Putamen (tissue), 1 donor: ENCODE data around the gene THAP9.
"Not testable (repeated sequence)": the region's sequence is repeated elsewhere in the genome, so short reads cannot be mapped to it uniquely, and the experiment has no call there.

ENCODE experiments used
- DNase-seq: peaks from one replicate; pipeline ENCODE4 v3.0.0-alpha.2; 2016; ENCODE audit warnings: low spot score

The THAP9 gene

GRCh38 chr4:82900411-82901182, at the start of gene THAP9:
THAP9 (plus strand) TSS chr4:82900735; CDS start chr4:82900803, 68 bp downstream.
- DNase-seq = peak; percentile 99

- no peak for DNase-seq
Observed at GRCh38 chr4:82851318-82851717, 49.2 kb upstream of the THAP9 start.

GRCh38 chr4:82851885-82852750, 48.4 kb upstream of the THAP9 start:
- DNase-seq = no peak

- DNase-seq = no peak
Observed at GRCh38 chr4:82852751-82853285, 47.7 kb upstream of the THAP9 start.

- DNase-seq = not testable (repeated sequence)
Observed at GRCh38 chr4:82860487-82860886, 40.0 kb upstream of the THAP9 start.

GRCh38 chr4:82861529-82861928, 39.0 kb upstream of the THAP9 start:
- DNase-seq = no peak

GRCh38 chr4:82864336-82864979, 36.1 kb upstream of the THAP9 start:
- no peak for DNase-seq

- no peak for DNase-seq
Observed at GRCh38 chr4:82865592-82865991, 34.9 kb upstream of the THAP9 start.

GRCh38 chr4:82866033-82866432, 34.5 kb upstream of the THAP9 start:
- not testable (repeated sequence) for DNase-seq

- no peak for DNase-seq
Observed at GRCh38 chr4:82866706-82867385, 33.7 kb upstream of the THAP9 start.

GRCh38 chr4:82868572-82868971, 32.0 kb upstream of the THAP9 start:
- no peak for DNase-seq

- DNase-seq = no peak
Observed at GRCh38 chr4:82885410-82885809, 15.1 kb upstream of the THAP9 start.

GRCh38 chr4:82886147-82886942, 14.2 kb upstream of the THAP9 start:
- DNase-seq = no peak

- DNase-seq = no peak
Observed at GRCh38 chr4:82889287-82889686, 11.2 kb upstream of the THAP9 start.

- DNase-seq = no peak
Observed at GRCh38 chr4:82890528-82890900, 10.0 kb upstream of the THAP9 start.

- peak; percentile 94 for DNase-seq
Observed at GRCh38 chr4:82890901-82891706, 9.4 kb upstream of the THAP9 start, which contains the start of gene SEC31A. SEC31A (minus strand) TSS chr4:82891153; CDS start chr4:82881936, 9,217 bp downstream.

GRCh38 chr4:82891707-82892466, 8.6 kb upstream of the THAP9 start:
- no peak for DNase-seq

- no peak for DNase-seq
Observed at GRCh38 chr4:82892467-82892802, 8.1 kb upstream of the THAP9 start.

GRCh38 chr4:82893942-82894341, 6.6 kb upstream of the THAP9 start:
- no peak for DNase-seq
